IMR-90 (cell line): ENCODE results near the gene DNMT3B. TPM values are rescaled to one million over a fixed set of nuclear protein-coding genes. Genes with fewer than 3 reads are reported as not detected.

ENCODE experiments used
- ATAC-seq: fragments of 200-7000 bp; cut with Tn5 transposase; 2 replicates; pipeline ENCODE4 v1.9.1; 2020; ENCODE audit warnings: low read depth, mild to moderate bottlenecking, moderate library complexity
- BruUV-seq: library from RNA; stranded (reverse); fragments of 400-500 nt; replicated peaks from 2 replicates; lab custom pipeline; 2021; lab: Mats Ljungman, UMichigan
- CTCF ChIA-PET: fragments of 300-600 bp; formaldehyde crosslinking; extraction: SDS; loops from one replicate; lab custom pipeline; 2021; ENCODE audit warnings: antibody characterized with exemption; lab: Yijun Ruan, JAX
- POLR2A ChIA-PET: fragments of 300-600 bp; sonication (Branson Sonifier 250); formaldehyde crosslinking; loops from one replicate; lab custom pipeline; 2022; ENCODE audit warnings: antibody characterized with exemption; ENCODE audit not compliant: unreplicated experiment; lab: Charles Lee
- DNase-seq: peaks from one replicate; pipeline ENCODE4 v3.0.0; 2013
- H2AFZ ChIP-seq: replicated peaks from 2 replicates; pipeline ENCODE3; 2013; ENCODE audit warnings: low read length, mild to moderate bottlenecking; ENCODE audit not compliant: poor library complexity
- H2AK5ac ChIP-seq: 2 replicates; pipeline ENCODE4 v1.6.1; 2013; ENCODE audit warnings: low read depth, low read length, inconsistent platforms
- H2AK9ac ChIP-seq: replicated peaks from 2 replicates; pipeline ENCODE3; 2013; ENCODE audit warnings: mild to moderate bottlenecking, low read depth, low read length, moderate library complexity; ENCODE audit not compliant: poor library complexity
- H2BK120ac ChIP-seq: 2 replicates; pipeline ENCODE4 v1.6.1; 2013; ENCODE audit warnings: low read depth, low read length, inconsistent platforms
- H2BK15ac ChIP-seq: 3 replicates; pipeline ENCODE4 v1.6.1; 2013; ENCODE audit warnings: low read depth, low read length, inconsistent platforms
- H2BK20ac ChIP-seq: 2 replicates; pipeline ENCODE4 v1.6.1; 2013; ENCODE audit warnings: low read depth, mild to moderate bottlenecking, inconsistent platforms, low read length, moderate library complexity
- H2BK5ac ChIP-seq: 2 replicates; pipeline ENCODE4 v1.6.1; 2013; ENCODE audit warnings: mild to moderate bottlenecking, low read depth, low read length, inconsistent platforms; ENCODE audit not compliant: poor library complexity, severe bottlenecking
- H3K14ac ChIP-seq: replicated peaks from 2 replicates; pipeline ENCODE4 v1.6.1; 2013; ENCODE audit warnings: low read depth, low read length, inconsistent platforms
- H3K18ac ChIP-seq: 2 replicates; pipeline ENCODE4 v1.6.1; 2013; ENCODE audit warnings: low read depth, low read length, control low read depth
- H3K23ac ChIP-seq: 2 replicates; pipeline ENCODE4 v1.6.1; 2013; ENCODE audit warnings: low read depth, low read length, inconsistent platforms
- H3K27ac ChIP-seq: 2 replicates; pipeline ENCODE4 v1.5.1; 2013; ENCODE audit warnings: mild to moderate bottlenecking, control low read depth, low read length; ENCODE audit not compliant: insufficient read depth
- H3K27me3 ChIP-seq: 2 replicates; pipeline ENCODE4 v1.6.1; 2013; ENCODE audit warnings: low read length; ENCODE audit not compliant: control insufficient read depth, insufficient read depth
- H3K36me3 ChIP-seq: 2 replicates; pipeline ENCODE4 v1.6.1; 2013; ENCODE audit warnings: low read length, mixed read lengths; ENCODE audit not compliant: control insufficient read depth, insufficient read depth
- H3K4ac ChIP-seq: 2 replicates; pipeline ENCODE4 v1.6.1; 2013; ENCODE audit warnings: low read depth, low read length, inconsistent platforms
- H3K4me1 ChIP-seq: 2 replicates; pipeline ENCODE4 v1.6.1; 2013; ENCODE audit warnings: low read length, mixed read lengths; ENCODE audit not compliant: control insufficient read depth, insufficient read depth
- H3K4me2 ChIP-seq: 2 replicates; pipeline ENCODE4 v1.6.1; 2013; ENCODE audit warnings: low read depth, mild to moderate bottlenecking, control low read depth, low read length, moderate library complexity
- H3K4me3 ChIP-seq: 2 replicates; pipeline ENCODE4 v1.5.1; 2013; ENCODE audit warnings: low read depth, mild to moderate bottlenecking, control low read depth, low read length, moderate library complexity; ENCODE audit not compliant: insufficient read depth
- H3K56ac ChIP-seq: 2 replicates; pipeline ENCODE4 v1.6.1; 2013; ENCODE audit warnings: low read length, inconsistent platforms; ENCODE audit not compliant: insufficient read depth; ENCODE audit errors: extremely low read depth
- H3K79me1 ChIP-seq, 2 experiments: 2 replicates each; pipeline ENCODE4 v1.6.1; 2013; ENCODE audit warnings: low read length in 2 of 2, inconsistent platforms in 1 of 2, low read depth in 1 of 2
- H3K9ac ChIP-seq: 2 replicates; pipeline ENCODE4 v1.6.1; 2013; ENCODE audit warnings: low read depth, low read length, control low read depth
- H3K9me1 ChIP-seq: 2 replicates; pipeline ENCODE4 v1.6.1; 2013; ENCODE audit warnings: low read length, inconsistent platforms; ENCODE audit not compliant: insufficient read depth
- H3K9me3 ChIP-seq: 2 replicates; pipeline ENCODE4 v1.6.1; 2013; ENCODE audit warnings: low read length; ENCODE audit not compliant: control insufficient read depth, insufficient read depth
- H4K20me1 ChIP-seq: 2 replicates; pipeline ENCODE4 v1.6.1; 2013; ENCODE audit warnings: low read length, inconsistent platforms; ENCODE audit not compliant: insufficient read depth
- H4K5ac ChIP-seq: 2 replicates; pipeline ENCODE4 v1.6.1; 2013; ENCODE audit warnings: mild to moderate bottlenecking, low read depth, low read length, control low read depth
- H4K8ac ChIP-seq, 2 experiments: 2 replicates each; pipeline ENCODE4 v1.6.1; 2013; ENCODE audit warnings: low read depth in 2 of 2, low read length in 2 of 2, control low read depth in 1 of 2, inconsistent platforms in 1 of 2
- H4K91ac ChIP-seq: 2 replicates; pipeline ENCODE4 v1.6.1; 2013; ENCODE audit warnings: low read depth, low read length, inconsistent platforms; ENCODE audit not compliant: insufficient read depth
- CEBPB ChIP-seq: IDR thresholded peaks from 2 replicates; pipeline ENCODE4 v1.6.1; 2012; ENCODE audit warnings: low read depth, low read length, improper control_type of control experiment
- CHD1 ChIP-seq: IDR thresholded peaks from 2 replicates; pipeline ENCODE4 v1.6.1; 2012; ENCODE audit warnings: low read depth, low read length, improper control_type of control experiment
- USF2 ChIP-seq: fragments of 150-350 bp; IDR thresholded peaks from 2 replicates; pipeline ENCODE4 v1.6.1; 2017; ENCODE audit warnings: mild to moderate bottlenecking, antibody characterized with exemption, low read length, low read depth
- WGBS, 2 experiments: methylation state at CpG; one replicate each; pipeline versions ENCODE4 v1.1.5 to v1.1.7; 2013; ENCODE audit warnings: missing lambda C conversion rate in 2 of 2; ENCODE audit not compliant: insufficient read length in 1 of 2; ENCODE audit errors: extremely low coverage in 2 of 2; 5-methylcytosine and 5-hydroxymethylcytosine counted together
- dilution Hi-C: fragments of 300-500 bp; cut with HindIII; formaldehyde crosslinking; loops from one replicate; pipeline ENCODE4 v1.14.3; 2018; ENCODE audit warnings: low sequenced_read_pairs; ENCODE audit not compliant: unreplicated experiment
- in situ Hi-C: fragments of 300-500 bp; cut with MboI; formaldehyde crosslinking; loops from 3 replicates; pipeline ENCODE4 v1.14.3; 2019; ENCODE audit warnings: low sequenced_read_pairs, inconsistent platforms, mixed read lengths
- intact Hi-C: fragments of 100-400 bp; cut with micrococcal nuclease; formaldehyde crosslinking; loops from 2 replicates; pipeline ENCODE4 v1.10.0; 2022
- polyA plus RNA-seq, 3 experiments: library from polyadenylated mRNA; depleted of rRNA; stranded (reverse); fragments of >200 nt; gene quantifications; 2 replicates each; pipeline ENCODE4 v1.2.3, GENCODE V29; 2012; ENCODE audit warnings: low replicate concordance in 1 of 3
- total RNA-seq: library from RNA; depleted of rRNA; stranded (reverse); fragments of >200 nt; gene quantifications from 2 replicates; pipeline ENCODE4 v1.2.3, GENCODE V29; 2012

Gene DNMT3B
- total and polyA plus RNA-seq, 2 of the 4 experiments (the other 2 are of a cell fraction), result 1.3 to 1.9 TPM

DNA sequence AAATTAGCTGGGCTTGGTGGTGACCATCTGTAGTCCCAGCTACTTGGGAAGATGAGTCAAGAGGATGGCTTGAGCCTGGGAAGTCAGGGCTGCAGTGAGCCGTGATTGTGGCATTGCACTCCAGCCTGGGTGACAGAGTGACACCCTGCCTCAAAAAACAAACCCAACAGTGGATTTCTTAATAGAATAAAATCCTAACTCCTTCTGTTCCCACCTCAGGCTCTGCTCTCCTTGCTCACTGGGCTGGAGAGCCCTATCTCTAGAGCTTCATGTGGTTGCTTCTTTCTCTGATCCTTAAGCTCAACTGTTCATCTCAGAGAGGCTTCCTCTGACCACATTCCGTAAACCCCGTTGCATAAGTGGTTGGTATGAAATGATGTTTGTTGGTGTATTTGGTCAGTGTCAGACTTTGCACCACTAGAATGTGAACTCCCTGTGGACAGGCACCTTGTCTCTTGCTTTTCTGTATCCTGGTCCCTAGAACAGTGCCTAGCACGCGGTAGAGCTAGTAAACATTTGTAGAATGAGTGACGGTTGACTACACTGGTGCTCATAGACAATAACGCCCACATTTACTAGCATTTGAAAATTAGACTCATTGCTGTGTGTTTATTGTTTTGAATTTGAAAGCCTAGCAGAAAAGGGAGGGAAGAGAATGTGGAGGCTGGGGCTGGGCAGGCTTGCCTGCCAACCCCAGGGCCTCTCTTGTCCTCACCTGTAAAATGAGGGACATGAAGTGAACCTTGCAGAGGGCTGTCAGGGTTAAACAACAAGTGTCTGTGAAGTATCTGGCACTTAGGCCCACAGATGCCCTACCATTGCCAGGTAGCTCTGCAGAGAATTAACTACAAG, 61.8 kb downstream of the DNMT3B start:
- H3K27ac ChIP-seq, result no peak overlapping the region; the same call in 1 of the 2 replicates
- peak overlapping the region; percentile 26 for H3K14ac ChIP-seq
- peaks cover 4 to 56% of the 10 kb centered on the region in 2 experiments; a peak in 3 of 4 replicates for H3K79me1 ChIP-seq
- no peak overlapping the region for H2BK120ac ChIP-seq
- DNase-seq (peak; percentile 22), ATAC-seq (no peak)
- no CpG with 5 or more reads among the region's 7 CpGs for WGBS, 2 experiments
- no peak overlapping the region for H3K9ac ChIP-seq
- H4K5ac ChIP-seq, result no peak overlapping the region
- peaks cover 33% of the 10 kb centered on the region for H3K4me1 ChIP-seq
- no peak overlapping the region for H3K4ac ChIP-seq
- no peak overlapping the region for H2AFZ ChIP-seq
- TF ChIP-seq CEBPB (0 out of 2 replicates have a peak, but pooled peaks have one; percentile 0), CHD1 (no peak), USF2 (0 out of 2 replicates have a peak, but pooled peaks have one; percentile 6)
- H3K9me3 ChIP-seq, result no peaks in the 10 kb centered on the region
- H2AK5ac ChIP-seq, result no peak overlapping the region; the same call in 1 of the 2 replicates
- H3K27me3 ChIP-seq, result no peaks in the 10 kb centered on the region
- CTCF ChIA-PET, result no interaction called here
- POLR2A ChIA-PET, result no interaction called here
- peak overlapping the region; percentile 35 for H2BK5ac ChIP-seq
- peaks cover 33% of the 10 kb centered on the region for H3K9me1 ChIP-seq
- H3K23ac ChIP-seq, result no peak overlapping the region; the same call in 1 of the 2 replicates
- peaks cover 12% of the 10 kb centered on the region for H3K36me3 ChIP-seq
- dilution Hi-C loops, result no loop called here
- no peak overlapping the region for H3K56ac ChIP-seq
- no peak overlapping the region for H4K91ac ChIP-seq
- in situ Hi-C loops, result no loop called here
- no peak overlapping the region for H3K18ac ChIP-seq
- intact Hi-C loops, result no loop called here
- H2AK9ac ChIP-seq, result no peak overlapping the region
- no peak overlapping the region for H3K4me3 ChIP-seq
- H2BK15ac ChIP-seq, result no peak overlapping the region
- H4K8ac ChIP-seq, result no peak overlapping the region
- H2BK20ac ChIP-seq, result no peak overlapping the region
- no TSS peak for BruUV-seq
- H3K4me2 ChIP-seq, result peak overlapping the region; percentile 4; the same call in 1 of the 2 replicates
- H4K20me1 ChIP-seq, result peaks cover 75% of the 10 kb centered on the region
